ENCODE results near the gene NETO1. TPM values are rescaled to one million over a fixed set of nuclear protein-coding genes. Genes with fewer than 3 reads are reported as not detected.

NETO1 gene
- total RNA-seq, 1 experiment from 2014 or later: 12.9 TPM

GRCh38 chr18:72868585-72869225 lies 918 bp upstream of the NETO1 start:
- Histone ChIP-seq H4K20me1 (ENCODE audit: low read length) (no peaks in the 10 kb centered on the region), H3K9me3 (ENCODE audit: low read length) (no peaks in the 10 kb centered on the region), H3K27me3 (ENCODE audit: low read length) (no peaks in the 10 kb centered on the region), H3K27ac (ENCODE audit: low read length) (no peak overlapping the region), H3K36me3 (ENCODE audit: low read depth, low read length) (no peaks in the 10 kb centered on the region), H3K4me2 (ENCODE audit: low read length) (peak overlapping the region; percentile 81), H3F3A (ENCODE audit: low read length, unreplicated experiment) (no peaks in the 10 kb centered on the region), H3K9me2 (replicated peaks; ENCODE audit: low read length) (no peaks in the 10 kb centered on the region), H2AFZ (ENCODE audit: low read length) (peak overlapping the region; percentile 83), H3K79me2 (ENCODE audit: low read length) (0 out of 2 replicates have a peak, but pooled peaks cover 8% of the 10 kb centered on the region), H3K4me3 (ENCODE audit: low read length) (peak overlapping the region; percentile 66), H3K9ac (ENCODE audit: low read length) (no peak overlapping the region), H3K4me1 (ENCODE audit: insufficient read depth, low read length) (peaks cover 13% of the 10 kb centered on the region)
- DNase-seq: no peak
- ChIA-PET CTCF (no interaction called here), POLR2A (ENCODE audit: unreplicated experiment) (no interaction called here)
- intact Hi-C loops (cut with micrococcal nuclease): no loop called here
- TF ChIP-seq CTCF (conservative IDR thresholded peaks at IDR 0.05; ENCODE audit: low read depth, low read length): no peak
- TF ChIP-seq EZH2 (IDR thresholded peaks at IDR 0.05; ENCODE audit: low read length, unreplicated experiment): no peak
- no peak for TF ChIP-seq EZH2phosphoT487 (IDR thresholded peaks at IDR 0.05; ENCODE audit: borderline replicate concordance, low read length)
- no peak for ATAC-seq
- no TSS peak for BruUV-seq (replicated peaks)

DNA sequence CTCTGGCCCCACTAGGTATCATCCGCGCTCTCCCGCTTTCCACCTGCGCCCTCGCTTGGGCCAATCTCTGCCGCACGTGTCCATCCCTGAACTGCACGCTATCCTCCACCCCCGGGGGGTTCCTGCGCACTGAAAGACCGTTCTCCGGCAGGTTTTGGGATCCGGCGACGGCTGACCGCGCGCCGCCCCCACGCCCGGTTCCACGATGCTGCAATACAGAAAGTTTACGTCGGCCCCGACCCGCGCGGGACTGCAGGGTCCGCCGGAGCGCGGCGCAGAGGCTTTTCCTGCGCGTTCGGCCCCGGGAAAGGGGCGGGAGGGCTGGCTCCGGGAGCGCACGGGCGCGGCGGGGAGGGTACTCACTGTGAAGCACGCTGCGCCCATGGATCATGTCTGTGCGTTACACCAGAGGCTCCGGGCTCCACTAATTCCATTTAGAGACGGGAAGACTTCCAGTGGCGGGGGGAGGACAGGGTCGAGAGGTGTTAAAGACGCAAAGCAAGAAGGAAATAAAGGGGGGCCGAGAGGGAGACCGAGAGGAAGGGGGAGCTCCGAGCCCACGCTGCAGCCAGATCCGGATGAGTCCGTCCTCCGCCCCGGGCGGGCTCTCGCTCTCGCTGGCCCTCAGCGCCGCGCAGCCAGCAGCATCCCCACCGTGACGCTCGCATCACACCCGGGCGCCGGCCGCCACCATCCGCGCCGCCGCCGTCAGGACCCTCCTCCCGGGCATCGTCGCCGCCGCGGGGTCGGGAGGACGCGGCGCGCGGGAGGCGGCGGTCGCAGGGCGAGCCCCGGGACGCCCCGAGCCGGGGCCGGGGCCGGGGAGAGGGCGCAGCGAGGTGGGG lies 664 bp downstream of the NETO1 start:
- no peak for TF ChIP-seq EZH2phosphoT487 (IDR thresholded peaks at IDR 0.05; ENCODE audit: borderline replicate concordance, low read length)
- no peak for TF ChIP-seq EZH2 (IDR thresholded peaks at IDR 0.05; ENCODE audit: low read length, unreplicated experiment)
- no peak for TF ChIP-seq CTCF (conservative IDR thresholded peaks at IDR 0.05; ENCODE audit: low read depth, low read length)
- Histone ChIP-seq H3K27me3 (ENCODE audit: low read length) (no peaks in the 10 kb centered on the region), H3K27ac (ENCODE audit: low read length) (no peak overlapping the region), H3K4me2 (ENCODE audit: low read length) (peak overlapping the region; percentile 86), H4K20me1 (ENCODE audit: low read length) (no peaks in the 10 kb centered on the region), H3K36me3 (ENCODE audit: low read depth, low read length) (no peaks in the 10 kb centered on the region), H3K9ac (ENCODE audit: low read length) (peak overlapping the region; percentile 9; the same call in 1 of the 2 replicates), H3K9me3 (ENCODE audit: low read length) (no peaks in the 10 kb centered on the region), H3K9me2 (replicated peaks; ENCODE audit: low read length) (no peaks in the 10 kb centered on the region), H3K4me3 (ENCODE audit: low read length) (peak overlapping the region; percentile 79), H3F3A (ENCODE audit: low read length, unreplicated experiment) (no peaks in the 10 kb centered on the region), H3K79me2 (ENCODE audit: low read length) (0 out of 2 replicates have a peak, but pooled peaks cover 8% of the 10 kb centered on the region), H3K4me1 (ENCODE audit: insufficient read depth, low read length) (peaks cover 13% of the 10 kb centered on the region), H2AFZ (ENCODE audit: low read length) (peak overlapping the region; percentile 92)
- CTCF ChIA-PET: no interaction called here
- ATAC-seq: peak; percentile 43
- POLR2A ChIA-PET (ENCODE audit: unreplicated experiment): no interaction called here
- no peak for DNase-seq
- intact Hi-C loops (cut with micrococcal nuclease): no loop called here
- BruUV-seq (replicated peaks): no TSS peak

All from PC-3 (cell line).